Stimulated activated CD4-positive, alpha-beta T cell treated with anti-CD3 and anti-CD28 coated beads, Interleukin-1b, Interleukin-23, amount 100 ng/mL, for 48 hours (primary cell): Measurements from ENCODE around the gene AATK.

Experiments
- DNase-seq: peaks from one replicate; pipeline ENCODE4 v3.0.0-alpha.2; 2020

The AATK gene

GRCh38 chr17:81196505-81197408 is 30.7 kb upstream of the AATK start:
- DNase-seq, result no peak

GRCh38 chr17:81195941-81196495 is 30.0 kb upstream of the AATK start:
- no peak for DNase-seq

- no peak for DNase-seq
Observed at GRCh38 chr17:81194941-81195901, 29.2 kb upstream of the AATK start.

GRCh38 chr17:81194225-81194760 is 28.3 kb upstream of the AATK start:
- DNase-seq, result no peak

- no peak for DNase-seq
Observed at GRCh38 chr17:81193470-81194224, 27.6 kb upstream of the AATK start.

GRCh38 chr17:81193051-81193410 is 27.0 kb upstream of the AATK start:
- no peak for DNase-seq

- DNase-seq, result no peak
Observed at GRCh38 chr17:81192386-81193050, 26.5 kb upstream of the AATK start.

- DNase-seq, result no peak
Observed at GRCh38 chr17:81191646-81192045, 25.6 kb upstream of the AATK start.

GRCh38 chr17:81191116-81191515 is 25.1 kb upstream of the AATK start:
- no peak for DNase-seq

- no peak for DNase-seq
Observed at GRCh38 chr17:81190591-81190990, 24.6 kb upstream of the AATK start.

- DNase-seq, result no peak
Observed at GRCh38 chr17:81189670-81190530, 23.9 kb upstream of the AATK start.

GRCh38 chr17:81189016-81189415 is 23.0 kb upstream of the AATK start:
- DNase-seq, result no peak

GRCh38 chr17:81188491-81188840 is 22.4 kb upstream of the AATK start:
- no peak for DNase-seq

GRCh38 chr17:81187586-81188490 is 21.8 kb upstream of the AATK start:
- no peak for DNase-seq

GRCh38 chr17:81187120-81187519 is 21.1 kb upstream of the AATK start:
- DNase-seq, result no peak

GRCh38 chr17:81186203-81186602 is 20.2 kb upstream of the AATK start:
- no peak for DNase-seq

- DNase-seq, result no peak
Observed at GRCh38 chr17:81184555-81184954, 18.5 kb upstream of the AATK start.

GRCh38 chr17:81183807-81184206 is 17.8 kb upstream of the AATK start:
- no peak for DNase-seq

- no peak for DNase-seq
Observed at GRCh38 chr17:81183316-81183715, 17.3 kb upstream of the AATK start.

- no peak for DNase-seq
Observed at GRCh38 chr17:81182596-81182995, 16.6 kb upstream of the AATK start.
